ENCODE results near the gene TGFB2.

The TGFB2 gene

GRCh38 chr1:218433744-218434143 lies 88.6 kb downstream of the TGFB2 start:
- no peak for DNase-seq

GRCh38 chr1:218435528-218435927 lies 90.4 kb downstream of the TGFB2 start:
- DNase-seq = no peak

- no peak for DNase-seq
Measured at GRCh38 chr1:218436346-218436745, 91.2 kb downstream of the TGFB2 start.

- no peak for DNase-seq
Measured at GRCh38 chr1:218436997-218437396, 91.9 kb downstream of the TGFB2 start.

- no peak for DNase-seq
Measured at GRCh38 chr1:218439541-218440295, 94.6 kb downstream of the TGFB2 start.

GRCh38 chr1:218443255-218443654 lies 98.1 kb downstream of the TGFB2 start:
- no peak for DNase-seq

- DNase-seq = no peak
Measured at GRCh38 chr1:218444173-218444572, 99.0 kb downstream of the TGFB2 start.

- no peak for DNase-seq
Measured at GRCh38 chr1:218444588-218444987, 99.5 kb downstream of the TGFB2 start.

- DNase-seq = no peak
Measured at GRCh38 chr1:218447010-218447689, 102.0 kb downstream of the TGFB2 start.

GRCh38 chr1:218451415-218451814 lies 106.3 kb downstream of the TGFB2 start:
- no peak for DNase-seq

- DNase-seq = no peak
Measured at GRCh38 chr1:218454700-218455282, 109.7 kb downstream of the TGFB2 start.

- DNase-seq = no peak
Measured at GRCh38 chr1:218456444-218456843, 111.3 kb downstream of the TGFB2 start.

GRCh38 chr1:218459450-218459849 lies 114.3 kb downstream of the TGFB2 start:
- DNase-seq = no peak

- no peak for DNase-seq
Measured at GRCh38 chr1:218459878-218460711, 115.0 kb downstream of the TGFB2 start.

GRCh38 chr1:218461351-218461750 lies 116.2 kb downstream of the TGFB2 start:
- DNase-seq = no peak

- DNase-seq = no peak
Measured at GRCh38 chr1:218462116-218462515, 117.0 kb downstream of the TGFB2 start.

- no peak for DNase-seq
Measured at GRCh38 chr1:218462587-218462986, 117.5 kb downstream of the TGFB2 start.

GRCh38 chr1:218463194-218464156 lies 118.3 kb downstream of the TGFB2 start:
- peak in 1 of 2 donors; percentile 34 for DNase-seq

- no peak for DNase-seq
Measured at GRCh38 chr1:218464871-218465270, 119.7 kb downstream of the TGFB2 start.

GRCh38 chr1:218466341-218467010 lies 121.3 kb downstream of the TGFB2 start:
- no peak for DNase-seq
